Rectal smooth muscle tissue (tissue), 1 donor: ENCODE measurements around the gene TP53TG3D.
"Not testable (repeated sequence)": the region's sequence is repeated elsewhere in the genome, so short reads cannot be mapped to it uniquely, and the experiment has no call there.

ENCODE experiments used
- H3K27ac ChIP-seq: one replicate; pipeline ENCODE4 v1.7.0; 2013; ENCODE audit warnings: low read depth, low read length, inconsistent platforms
- H3K27me3 ChIP-seq: one replicate; pipeline ENCODE4 v1.7.0; 2013; ENCODE audit warnings: low read length; ENCODE audit not compliant: control insufficient read depth, insufficient read depth
- H3K36me3 ChIP-seq: one replicate; pipeline ENCODE4 v1.7.0; 2013; ENCODE audit warnings: low read length; ENCODE audit not compliant: control insufficient read depth, insufficient read depth
- H3K4me1 ChIP-seq: one replicate; pipeline ENCODE4 v1.7.0; 2013; ENCODE audit warnings: low read length; ENCODE audit not compliant: control insufficient read depth, insufficient read depth
- H3K4me3 ChIP-seq: one replicate; pipeline ENCODE4 v1.7.0; 2013; ENCODE audit warnings: low read length
- H3K9ac ChIP-seq: one replicate; pipeline ENCODE4 v1.7.0; 2013; ENCODE audit warnings: low read length

Gene TP53TG3D

DNA sequence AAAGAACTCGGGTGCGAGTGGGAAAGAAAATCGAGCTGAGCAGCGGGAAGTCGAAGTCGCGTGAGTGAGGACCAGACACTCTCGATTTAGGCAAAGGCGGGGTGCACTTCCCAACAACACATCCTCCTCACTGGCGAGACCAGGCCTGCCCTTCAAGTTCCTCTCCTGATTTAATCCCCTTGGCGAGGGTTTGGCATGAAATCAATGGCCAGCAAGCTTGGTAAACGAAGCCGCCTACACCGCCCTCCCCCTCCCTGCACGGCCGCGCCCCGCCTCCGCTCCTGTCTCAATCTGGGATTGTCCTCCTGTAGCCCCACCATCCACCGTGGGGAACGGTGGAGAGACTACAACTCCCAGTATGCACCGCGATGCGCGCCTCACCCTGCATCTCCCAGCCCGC lies at the start of gene TP53TG3D:
Gene TP53TG3D (plus strand): TSS at position 301 of the 400 bp plus-strand sequence. CDS start 68 bp downstream, at position 369.
- H3K4me3 ChIP-seq: peak within 1 kb of the TSS; percentile 32
- H3K36me3 ChIP-seq, H3K27me3 ChIP-seq, H3K9ac ChIP-seq, H3K4me1 ChIP-seq, H3K27ac ChIP-seq: not testable (repeated sequence)

DNA sequence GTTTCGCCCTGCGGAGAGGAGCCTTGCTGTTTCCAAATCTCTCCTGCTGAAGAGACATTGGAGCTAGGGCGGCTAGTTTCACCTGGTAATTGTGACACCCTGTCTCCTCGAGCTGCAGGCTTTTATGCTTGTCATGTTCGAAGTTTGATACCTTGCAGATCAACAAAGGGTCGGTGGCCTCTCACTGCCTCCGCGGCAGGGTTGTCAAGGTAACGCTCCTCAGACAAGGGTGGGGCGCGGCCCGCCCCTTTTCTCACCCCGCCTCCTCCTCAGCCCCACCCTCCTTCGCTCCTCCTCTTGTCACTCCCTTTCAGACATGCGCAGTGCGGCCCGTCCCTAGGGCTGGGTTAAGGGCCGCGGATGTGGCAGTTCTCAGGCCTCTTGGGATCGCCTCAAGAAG lies 421 bp downstream of the TP53TG3D start:
- not testable (repeated sequence) for H3K27me3 ChIP-seq, H3K36me3 ChIP-seq, H3K4me3 ChIP-seq, H3K27ac ChIP-seq, H3K4me1 ChIP-seq, H3K9ac ChIP-seq

- not testable (repeated sequence) for H3K36me3 ChIP-seq, H3K4me1 ChIP-seq, H3K9ac ChIP-seq, H3K27ac ChIP-seq, H3K27me3 ChIP-seq, H3K4me3 ChIP-seq
Measured at GRCh38 chr16:32261526-32261925, 8.4 kb downstream of the TP53TG3D start.

DNA sequence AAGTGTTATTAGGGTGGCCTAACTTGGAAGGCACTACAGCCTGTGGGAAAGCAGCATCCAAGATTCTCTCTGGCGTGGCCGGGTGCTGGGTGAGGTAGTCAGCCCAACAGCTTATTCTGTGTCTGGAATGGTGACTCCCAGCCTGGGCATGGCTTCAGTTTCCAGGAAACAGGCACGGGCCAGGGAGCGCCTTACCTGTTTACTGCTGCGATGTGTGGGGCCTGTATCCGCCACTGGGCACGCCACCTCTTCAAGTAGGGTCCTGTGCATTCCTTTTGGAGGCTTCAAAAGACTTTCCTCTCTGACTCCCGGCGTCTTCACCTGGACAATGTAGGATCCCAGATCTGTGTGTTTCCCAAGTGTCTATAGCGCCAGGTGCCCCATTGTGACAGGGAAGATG lies 10.5 kb downstream of the TP53TG3D start:
- H3K27ac ChIP-seq, H3K9ac ChIP-seq, H3K27me3 ChIP-seq, H3K4me1 ChIP-seq, H3K36me3 ChIP-seq, H3K4me3 ChIP-seq: not testable (repeated sequence)

GRCh38 chr16:32281910-32282309 lies 28.8 kb downstream of the TP53TG3D start:
- not testable (repeated sequence) for H3K36me3 ChIP-seq, H3K27ac ChIP-seq, H3K9ac ChIP-seq, H3K4me3 ChIP-seq, H3K4me1 ChIP-seq, H3K27me3 ChIP-seq

DNA sequence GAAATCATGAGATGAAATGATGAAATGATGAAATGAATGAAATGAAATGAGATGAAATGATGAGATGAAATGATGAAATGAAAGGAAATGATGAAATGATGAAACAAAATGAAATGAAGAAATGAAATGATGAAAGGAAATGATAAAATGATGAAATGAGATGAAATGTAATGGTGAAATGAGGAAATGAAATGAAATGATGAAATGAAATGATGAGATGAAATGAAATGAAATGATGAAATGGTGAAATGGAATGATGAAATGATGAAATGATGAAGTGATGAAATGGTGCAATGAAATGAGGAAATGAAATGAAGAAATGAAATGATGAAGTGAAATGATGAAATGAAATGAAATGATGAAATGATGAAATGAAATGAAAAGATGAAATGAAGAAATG lies 29.9 kb downstream of the TP53TG3D start:
- not testable (repeated sequence) for H3K27me3 ChIP-seq, H3K9ac ChIP-seq, H3K4me3 ChIP-seq, H3K36me3 ChIP-seq, H3K27ac ChIP-seq, H3K4me1 ChIP-seq

- not testable (repeated sequence) for H3K4me3 ChIP-seq, H3K4me1 ChIP-seq, H3K27ac ChIP-seq, H3K27me3 ChIP-seq, H3K9ac ChIP-seq, H3K36me3 ChIP-seq
Measured at GRCh38 chr16:32283917-32284495, 30.9 kb downstream of the TP53TG3D start.

DNA sequence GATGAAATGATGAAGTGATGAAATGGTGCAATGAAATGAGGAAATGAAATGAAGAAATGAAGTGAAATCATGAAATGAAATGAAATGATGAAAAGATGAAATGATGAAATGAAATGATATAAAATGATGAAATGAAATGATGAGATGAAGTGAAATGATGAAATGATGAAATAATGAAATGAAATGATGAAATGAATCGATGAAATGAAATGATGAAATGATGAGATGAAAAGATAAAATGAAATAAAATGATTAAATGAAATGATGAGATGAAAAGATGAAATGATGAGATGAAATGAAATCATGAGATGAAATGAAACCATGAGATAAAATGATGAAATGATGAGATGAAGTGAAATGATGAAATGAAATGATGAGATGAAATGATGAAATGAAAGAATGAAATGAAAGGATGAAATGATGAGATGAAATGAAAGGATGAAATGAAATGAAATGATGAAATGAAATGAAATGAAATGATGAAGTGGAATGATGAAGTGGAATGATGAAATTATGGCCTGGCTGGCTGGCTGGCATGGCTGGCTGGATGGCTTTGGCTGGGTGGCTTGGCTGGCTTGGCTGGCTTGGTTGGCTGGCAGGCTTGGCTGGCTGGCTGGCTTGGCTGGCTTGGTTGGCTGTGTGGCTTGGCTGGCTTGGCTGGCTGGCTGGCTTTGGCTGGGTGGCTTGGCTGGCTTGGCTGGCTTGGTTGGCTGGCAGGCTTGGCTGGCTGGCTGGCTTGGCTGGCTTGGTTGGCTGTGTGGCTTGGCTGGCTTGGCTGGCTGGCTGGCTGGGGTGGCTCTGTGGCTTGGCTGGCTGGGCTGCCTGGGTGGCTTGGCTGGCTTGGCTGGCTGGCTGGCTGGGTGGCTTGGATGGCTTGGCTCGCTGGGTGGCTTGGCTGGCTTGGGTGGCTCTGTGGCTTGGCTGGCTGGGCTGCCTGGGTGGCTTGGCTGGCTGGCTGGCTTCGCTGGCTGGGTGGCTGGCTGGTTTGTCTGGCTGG lies 32.0 kb downstream of the TP53TG3D start:
- not testable (repeated sequence) for H3K4me3 ChIP-seq, H3K27ac ChIP-seq, H3K36me3 ChIP-seq, H3K27me3 ChIP-seq, H3K9ac ChIP-seq, H3K4me1 ChIP-seq

- not testable (repeated sequence) for H3K27ac ChIP-seq, H3K36me3 ChIP-seq, H3K4me3 ChIP-seq, H3K9ac ChIP-seq, H3K4me1 ChIP-seq, H3K27me3 ChIP-seq
Measured at GRCh38 chr16:32286193-32286592, 33.1 kb downstream of the TP53TG3D start.

DNA sequence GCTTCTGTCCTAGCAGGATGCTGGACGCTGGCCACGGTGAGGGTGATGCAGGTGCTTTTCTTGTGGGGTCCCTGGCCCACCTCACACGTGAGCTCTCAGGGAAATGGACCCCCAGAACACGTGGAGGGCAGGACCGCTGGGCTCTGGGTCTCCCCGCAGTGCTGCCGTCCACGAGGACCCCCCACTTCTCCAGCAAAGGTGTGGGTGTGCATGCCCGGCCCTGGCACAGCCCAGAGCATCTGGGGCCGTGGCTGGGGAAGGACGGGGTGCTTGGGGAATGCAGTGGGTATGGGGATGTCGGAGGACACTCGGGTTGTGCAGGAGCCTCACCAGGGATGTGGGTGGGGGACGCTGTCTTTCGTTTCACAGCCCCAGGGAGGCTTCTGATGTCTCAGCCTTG lies 34.7 kb downstream of the TP53TG3D start:
- H3K4me1 ChIP-seq, H3K27ac ChIP-seq, H3K36me3 ChIP-seq, H3K9ac ChIP-seq, H3K4me3 ChIP-seq, H3K27me3 ChIP-seq: not testable (repeated sequence)

DNA sequence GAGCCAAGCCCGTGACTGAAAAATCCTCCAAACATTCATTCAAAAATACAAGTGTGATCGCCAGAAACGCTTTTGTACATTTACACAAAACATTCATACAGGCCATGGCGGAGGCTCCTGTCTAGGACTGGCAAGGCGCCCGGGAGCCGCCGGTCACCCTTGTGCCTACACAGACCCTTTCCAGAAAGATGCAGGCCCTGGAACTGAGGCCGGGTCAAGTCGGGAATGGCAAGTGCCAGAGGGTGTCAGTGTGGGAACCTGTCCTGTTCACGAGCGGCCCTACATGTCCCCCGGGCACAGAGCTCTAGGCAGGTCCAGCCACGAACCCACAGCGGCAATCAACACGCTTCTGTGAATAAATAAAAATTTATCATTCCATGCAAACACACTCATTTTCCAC lies 36.1 kb downstream of the TP53TG3D start:
- not testable (repeated sequence) for H3K4me3 ChIP-seq, H3K36me3 ChIP-seq, H3K27me3 ChIP-seq, H3K27ac ChIP-seq, H3K9ac ChIP-seq, H3K4me1 ChIP-seq

DNA sequence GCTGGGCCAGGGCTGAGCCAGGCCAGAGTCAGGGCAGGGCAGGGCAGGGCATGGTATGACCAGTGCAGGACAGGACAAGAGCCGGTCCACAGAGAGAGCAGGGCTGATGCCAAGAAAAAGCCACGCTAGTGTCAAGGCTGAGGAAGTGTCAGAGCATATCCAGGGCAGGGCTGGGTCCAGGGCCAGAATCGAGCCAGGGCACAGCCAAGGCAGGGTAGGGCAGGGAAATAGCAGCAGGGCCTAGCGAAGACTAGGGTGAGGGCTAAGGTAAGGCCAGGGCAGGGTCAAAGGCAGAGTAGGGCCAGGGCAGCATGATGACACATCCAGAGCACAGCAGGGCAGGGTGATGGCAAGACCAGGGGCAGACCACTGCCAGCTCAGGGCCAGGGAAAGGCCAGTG lies 49.7 kb downstream of the TP53TG3D start:
- not testable (repeated sequence) for H3K27ac ChIP-seq, H3K9ac ChIP-seq, H3K4me3 ChIP-seq, H3K36me3 ChIP-seq, H3K4me1 ChIP-seq, H3K27me3 ChIP-seq
